NCI-H2171 treated with DMSO at 0.1 percent for 48 hours (cell line): ENCODE measurements around the gene POU2AF2.
A peak's percentile ranks its signal among the peaks of the same experiment; 100 is the strongest.
"Not testable (repeated sequence)": the region's sequence is repeated elsewhere in the genome, so short reads cannot be mapped to it uniquely, and the experiment has no call there.

Experiments used
- DNase-seq: peaks from one replicate; lab custom pipeline; 2025; lab: John Stamatoyannopoulos, UW

The POU2AF2 gene

DNA sequence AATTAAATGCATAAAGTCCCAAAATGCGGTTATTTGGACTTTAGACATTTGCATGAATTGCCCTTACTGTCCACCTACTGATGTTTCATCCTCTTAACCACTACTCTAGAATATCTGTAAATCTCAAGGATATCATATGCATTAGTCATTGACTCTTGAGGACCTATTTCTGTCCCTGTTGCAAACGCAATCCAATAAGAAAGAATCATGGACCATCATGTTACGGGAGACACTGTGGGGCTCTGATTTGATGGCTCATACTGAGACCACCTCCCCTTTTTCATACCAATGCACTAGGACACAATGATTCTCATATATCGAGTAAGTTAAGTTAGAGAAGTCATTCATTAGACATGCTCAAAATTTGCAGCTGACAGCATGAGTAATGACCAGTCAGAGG lies 14.4 kb downstream of the POU2AF2 start:
- no peak for DNase-seq

DNA sequence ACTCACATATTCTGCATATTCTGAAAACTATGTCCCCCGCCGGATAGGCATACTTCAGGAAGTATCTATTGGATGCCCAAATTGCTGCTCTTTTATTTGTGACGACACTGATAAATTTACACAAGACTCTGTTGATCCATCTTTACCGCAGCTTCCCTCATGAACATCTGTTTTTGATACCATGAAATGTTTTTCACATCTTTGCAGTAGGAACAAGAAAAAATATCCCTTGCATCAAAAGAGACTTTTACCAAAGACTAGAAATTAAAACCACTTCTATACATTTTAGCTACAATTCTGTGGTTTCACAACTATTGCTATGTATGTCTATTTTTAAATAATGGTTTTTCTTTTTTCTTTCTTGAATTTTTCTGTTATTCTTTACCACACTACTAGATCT lies 15.3 kb downstream of the POU2AF2 start:
- DNase-seq, result no peak

DNA sequence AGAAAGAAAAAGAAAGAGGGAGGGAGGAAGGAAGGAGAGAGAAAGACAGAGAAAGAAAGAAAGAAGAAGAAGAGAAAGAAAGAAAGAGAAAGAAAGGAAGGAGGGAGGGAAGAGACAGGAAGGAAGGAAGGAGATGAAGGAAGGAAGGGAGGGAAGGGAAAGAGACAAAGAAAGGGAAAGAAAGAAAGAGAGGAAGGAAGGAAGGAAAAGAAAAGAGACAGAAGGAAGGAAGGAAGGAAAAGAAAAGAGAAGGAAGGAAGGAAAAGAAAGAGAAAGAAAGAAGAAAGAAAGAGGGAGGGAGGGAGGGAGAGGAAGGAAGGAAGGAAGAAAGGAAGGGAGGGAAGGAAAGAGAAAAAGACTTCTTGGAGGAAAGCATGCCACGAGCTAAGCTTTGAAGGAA lies 19.1 kb downstream of the POU2AF2 start:
- DNase-seq, result no peak

DNA sequence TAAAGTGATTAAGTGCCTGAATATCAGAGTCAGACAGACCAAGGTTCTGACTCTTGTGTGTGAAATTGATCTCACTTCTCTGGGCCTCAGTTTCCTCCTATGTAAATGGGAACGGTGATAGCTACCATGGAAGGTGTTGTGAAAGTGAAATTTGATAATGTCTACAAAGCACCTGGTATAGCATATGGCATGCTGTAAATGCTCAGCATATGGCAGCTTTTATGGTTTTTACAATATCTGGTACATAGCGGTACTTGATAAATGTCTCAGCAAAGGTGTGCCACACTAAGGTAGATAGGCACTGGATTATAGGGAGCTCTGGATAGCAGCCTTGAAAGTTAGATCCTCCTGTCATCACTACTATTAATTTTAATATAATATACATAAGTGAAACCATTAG lies 19.9 kb downstream of the POU2AF2 start:
- DNase-seq, result peak; percentile 95

DNA sequence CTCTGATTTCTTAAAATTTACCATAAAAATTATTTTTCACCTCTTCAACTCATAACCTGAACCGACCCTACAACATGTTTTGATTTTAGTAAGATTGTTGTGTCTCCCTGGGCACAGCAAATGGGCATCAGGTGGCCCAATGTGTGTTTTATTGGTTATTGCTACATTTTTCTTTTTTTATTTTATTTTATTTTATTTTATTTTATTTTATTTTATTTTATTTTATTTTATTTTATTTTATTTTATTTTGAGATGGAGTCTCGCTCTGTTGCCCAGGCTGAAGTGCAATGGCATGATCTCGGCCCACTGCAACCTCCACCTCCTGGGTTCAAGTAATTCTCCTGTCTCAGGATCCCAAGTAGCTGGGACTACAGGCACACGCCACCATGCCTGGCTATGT lies 22.8 kb downstream of the POU2AF2 start:
- DNase-seq, result not testable (repeated sequence)

DNA sequence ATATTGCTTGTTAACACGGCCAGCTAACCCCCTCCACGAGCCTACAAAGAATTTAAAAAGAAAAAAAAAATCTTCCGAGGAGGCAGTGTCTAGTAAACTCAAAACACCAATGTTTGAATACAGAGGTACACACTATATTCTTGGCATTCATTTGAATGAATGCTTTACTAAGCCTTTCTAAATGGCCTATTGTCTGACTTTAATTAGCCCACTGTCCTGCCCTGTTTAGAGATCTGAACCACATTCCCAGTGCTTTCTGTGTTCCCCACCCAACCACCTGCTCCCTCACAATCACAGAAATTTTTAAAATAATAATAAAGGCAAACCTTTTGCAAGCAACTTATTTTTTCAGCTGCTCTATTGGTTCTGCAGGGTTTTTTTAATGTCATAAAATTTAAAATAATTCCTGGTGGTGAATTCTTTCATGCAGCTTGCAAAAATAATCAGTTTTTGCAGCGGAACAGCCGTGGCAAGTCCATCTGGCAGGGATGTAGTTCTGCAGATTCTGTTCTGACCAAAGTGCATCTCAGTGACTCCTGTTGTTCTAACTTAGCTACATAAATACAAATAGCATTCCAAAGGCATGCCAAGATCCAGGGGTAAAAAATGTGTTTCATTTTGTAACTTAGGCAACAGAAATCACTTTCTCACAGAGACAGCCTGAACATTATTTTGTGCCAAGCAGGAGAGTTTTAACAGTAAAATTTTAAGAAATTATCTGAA lies 23.8 kb downstream of the POU2AF2 start:
- DNase-seq, result no peak

DNA sequence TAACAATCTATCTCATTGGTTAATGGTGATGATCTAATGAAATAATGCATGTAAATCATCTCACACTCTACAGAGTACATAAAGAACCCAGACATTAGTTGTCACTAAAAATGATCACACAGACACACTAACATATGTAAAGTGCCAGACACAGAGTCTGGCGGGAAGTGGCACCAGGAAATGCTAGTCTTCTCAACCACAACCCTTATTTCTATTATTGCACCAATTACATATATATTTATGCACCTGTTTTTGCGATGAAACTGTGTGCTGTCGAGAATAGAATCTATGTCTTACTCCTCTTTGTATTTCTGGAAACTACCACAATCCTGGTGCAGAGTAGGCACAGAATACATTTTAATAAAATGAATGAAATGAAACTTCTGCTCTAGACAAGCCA lies 26.9 kb downstream of the POU2AF2 start:
- no peak for DNase-seq

DNA sequence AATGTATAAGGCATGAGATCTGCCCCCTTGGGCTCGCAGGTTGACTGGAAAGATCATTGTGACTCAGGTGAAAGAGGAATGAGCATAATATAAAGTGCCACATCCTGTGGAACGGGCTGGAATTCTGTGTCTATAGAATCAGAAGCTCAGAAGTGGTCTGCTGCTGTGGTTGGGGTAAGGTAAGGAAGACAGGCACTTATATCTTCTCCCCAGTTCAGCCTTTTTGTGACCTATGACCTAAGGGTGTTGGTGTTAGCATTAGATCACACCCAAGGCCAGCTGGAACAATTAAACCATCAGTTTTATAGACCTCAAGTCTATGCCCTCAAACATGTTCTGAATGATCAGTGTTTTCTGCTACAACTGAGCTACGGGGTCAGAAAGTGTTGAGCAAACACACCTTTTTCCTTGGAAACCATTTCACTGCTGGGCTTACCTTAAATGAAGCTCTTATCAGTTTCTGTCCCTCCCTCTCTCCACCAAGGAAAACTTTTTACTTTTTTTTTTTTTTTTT lies 37.1 kb downstream of the POU2AF2 start:
- DNase-seq, result no peak

DNA sequence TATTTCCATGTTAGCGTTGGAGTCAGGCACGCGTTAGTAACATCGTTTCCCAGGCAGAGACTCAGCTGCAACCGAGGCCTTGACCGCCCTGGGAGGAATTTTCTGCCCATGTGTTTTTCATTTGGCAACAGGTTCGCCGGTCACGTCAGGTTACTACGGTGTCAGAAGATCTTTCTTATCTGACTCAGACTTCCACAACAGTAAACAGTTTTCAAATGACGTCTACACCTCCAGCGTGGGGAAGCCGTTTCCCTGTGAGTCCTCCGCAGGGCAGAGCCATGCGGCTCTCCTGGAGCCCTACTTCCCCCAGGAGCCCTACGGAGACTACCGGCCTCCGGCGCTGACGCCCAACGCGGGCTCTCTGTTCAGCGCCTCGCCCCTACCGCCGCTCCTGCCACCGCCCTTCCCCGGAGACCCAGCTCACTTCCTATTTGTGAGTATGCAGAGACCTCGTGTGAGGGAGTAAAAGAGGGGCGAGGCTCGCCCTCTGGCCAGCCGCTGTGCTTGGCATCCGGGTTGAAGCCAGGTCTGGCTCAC lies 38.5 kb downstream of the POU2AF2 start:
- DNase-seq, result no peak

DNA sequence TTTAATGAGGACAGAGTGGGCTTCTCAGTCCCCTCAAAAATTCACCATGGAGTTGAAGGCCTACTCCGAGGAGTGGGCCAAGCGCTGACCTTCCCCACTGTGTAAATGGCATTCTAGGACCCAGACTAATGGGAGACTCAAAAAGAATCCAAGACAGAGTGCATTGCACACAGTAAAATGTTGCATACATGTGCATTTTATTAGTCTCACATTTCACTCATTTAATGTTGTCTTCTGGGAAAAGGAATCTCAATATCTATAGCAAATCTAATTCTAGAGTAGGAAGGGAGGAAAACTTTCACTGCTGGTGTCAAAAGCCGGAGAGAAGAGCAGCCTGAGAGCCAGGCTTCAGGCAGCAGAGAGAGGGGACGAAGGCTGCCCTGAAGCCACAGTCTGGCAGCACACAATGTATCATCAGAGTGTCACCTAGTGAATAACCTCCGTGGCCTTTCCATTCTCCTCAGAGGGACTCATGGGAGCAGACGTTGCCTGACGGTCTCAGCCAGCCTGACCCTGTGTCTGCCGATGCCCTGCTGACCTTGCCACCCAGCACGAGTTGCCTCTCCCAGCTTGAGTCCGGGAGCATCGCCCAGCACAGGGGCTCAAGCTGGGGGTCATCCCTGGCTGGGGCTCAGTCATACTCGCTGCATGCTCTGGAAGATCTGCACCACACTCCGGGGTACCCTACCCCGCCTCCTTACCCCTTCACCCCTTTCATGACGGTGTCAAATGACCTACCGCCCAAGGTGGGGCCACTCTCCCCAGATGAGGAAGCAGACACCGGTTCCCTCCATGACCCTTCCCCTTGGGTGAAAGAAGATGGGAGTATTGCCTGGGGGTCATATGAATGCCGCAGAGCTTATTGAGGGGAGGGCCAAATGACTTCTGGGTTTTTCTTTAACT lies 39.9 kb downstream of the POU2AF2 start:
- DNase-seq, result no peak

DNA sequence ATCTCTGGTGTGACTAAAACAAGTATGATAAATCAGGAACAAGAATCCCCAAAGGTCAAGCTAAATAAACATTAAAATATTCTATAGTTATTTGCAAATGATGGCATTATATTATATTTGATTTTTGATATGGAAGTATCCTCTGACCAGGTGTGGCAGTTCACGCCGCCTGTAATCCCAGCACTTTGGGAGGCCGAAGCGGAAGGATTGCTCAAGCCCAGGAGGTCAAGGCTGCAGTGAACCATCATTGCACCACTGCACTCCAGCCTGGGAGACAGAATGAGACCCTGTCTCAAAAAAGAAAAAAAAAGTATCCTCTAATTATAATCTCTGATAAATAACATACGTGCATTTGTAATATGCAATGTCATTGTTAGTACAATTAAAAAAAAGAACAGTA lies 46.2 kb downstream of the POU2AF2 start:
- no peak for DNase-seq

DNA sequence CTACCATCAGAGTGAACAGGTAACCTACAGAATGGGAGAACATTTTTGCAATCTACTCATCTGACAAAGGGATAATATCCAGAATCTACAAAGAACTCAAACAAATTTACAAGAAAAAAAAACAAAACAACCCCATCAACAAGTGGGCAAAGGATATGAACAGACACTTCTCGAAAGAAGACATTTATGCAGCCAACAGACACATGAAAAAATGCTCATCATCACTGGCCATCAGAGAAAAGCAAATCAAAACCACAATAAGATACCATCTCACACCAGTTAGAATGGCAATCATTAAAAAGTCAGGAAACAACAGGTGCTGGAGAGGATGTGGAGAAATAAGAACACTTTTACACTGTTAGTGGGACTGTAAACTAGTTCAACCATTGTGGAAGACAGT lies 46.9 kb downstream of the POU2AF2 start:
- DNase-seq, result not testable (repeated sequence)

DNA sequence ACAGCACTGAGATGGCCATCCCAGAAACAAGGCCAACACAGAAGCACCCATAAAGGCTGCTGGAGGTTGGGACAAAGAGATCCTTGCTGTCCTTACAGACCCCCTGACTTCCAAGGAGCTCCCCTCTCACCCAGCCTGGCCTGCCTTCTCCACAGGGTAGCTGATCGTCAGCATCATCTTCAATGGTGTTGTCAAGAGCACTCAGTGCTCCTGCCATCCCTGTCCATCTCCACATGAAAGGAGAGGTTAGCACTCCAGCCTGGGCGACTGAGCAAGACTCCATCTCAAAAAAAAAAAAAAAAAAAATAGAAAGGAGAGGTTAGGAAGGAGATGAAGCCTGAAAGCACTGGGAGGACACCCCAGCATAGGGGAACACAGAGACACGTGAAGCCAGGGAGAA lies 50.7 kb downstream of the POU2AF2 start:
- DNase-seq, result no peak

DNA sequence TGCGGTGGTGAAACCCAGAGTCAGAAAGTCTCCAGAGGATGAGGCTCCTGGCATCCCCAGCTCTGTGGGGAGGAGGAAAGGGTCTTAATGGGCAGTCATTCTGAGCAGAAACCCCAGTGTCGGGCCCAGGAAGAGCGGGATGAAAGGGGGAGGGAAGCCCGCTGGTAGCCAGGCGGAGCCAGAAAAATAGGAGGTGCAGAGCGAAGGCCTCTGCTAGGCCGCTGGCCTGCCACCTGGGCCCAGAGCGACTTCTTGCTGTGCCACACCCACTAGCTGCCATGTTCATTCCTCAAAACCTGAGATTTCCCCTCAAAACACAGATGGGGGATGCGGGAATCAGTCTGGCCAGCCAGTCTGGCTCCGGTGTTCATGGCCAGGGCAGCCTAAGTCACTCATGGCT lies 52.2 kb downstream of the POU2AF2 start:
- DNase-seq, result no peak

DNA sequence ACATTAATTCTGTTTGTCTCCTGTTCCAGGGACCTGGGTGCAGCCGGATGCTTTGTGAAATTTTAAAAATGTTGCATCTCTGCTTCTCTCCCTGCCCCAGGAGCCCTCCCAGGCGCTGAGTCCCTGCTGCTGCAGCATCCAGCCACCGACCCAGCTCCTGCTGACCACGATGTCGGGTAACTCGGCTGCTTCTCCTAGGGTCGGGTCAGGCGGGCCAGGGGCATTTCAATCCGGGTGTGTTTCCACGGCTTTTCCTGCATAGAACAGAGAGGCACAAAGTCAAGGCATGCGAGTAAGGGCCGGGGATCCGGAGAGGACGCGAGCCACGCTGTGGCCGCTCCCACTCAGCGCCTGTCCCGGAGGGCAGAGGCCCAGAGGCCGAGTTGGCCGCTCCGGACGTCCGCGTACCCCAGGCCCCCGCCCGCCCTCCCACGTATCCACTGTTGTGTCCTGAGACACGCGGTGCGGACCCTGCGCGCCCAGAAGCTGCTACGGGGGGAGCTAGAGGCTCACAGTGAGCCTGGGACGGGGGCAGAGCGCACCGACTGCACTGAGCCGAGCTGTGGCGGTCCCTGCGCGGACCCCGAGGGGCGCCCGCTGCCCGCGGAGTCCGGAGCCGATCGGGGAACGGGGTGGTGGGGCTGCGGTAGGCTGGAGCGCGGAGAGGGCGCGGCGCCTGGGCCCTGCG lies 53.0 kb downstream of the POU2AF2 start, which contains the start of gene POU2AF3:
TSS of gene POU2AF3 (plus strand) at position 134 of the 688 bp plus-strand sequence. CDS start at position 170, 36 bp downstream.
- DNase-seq, result no peak

DNA sequence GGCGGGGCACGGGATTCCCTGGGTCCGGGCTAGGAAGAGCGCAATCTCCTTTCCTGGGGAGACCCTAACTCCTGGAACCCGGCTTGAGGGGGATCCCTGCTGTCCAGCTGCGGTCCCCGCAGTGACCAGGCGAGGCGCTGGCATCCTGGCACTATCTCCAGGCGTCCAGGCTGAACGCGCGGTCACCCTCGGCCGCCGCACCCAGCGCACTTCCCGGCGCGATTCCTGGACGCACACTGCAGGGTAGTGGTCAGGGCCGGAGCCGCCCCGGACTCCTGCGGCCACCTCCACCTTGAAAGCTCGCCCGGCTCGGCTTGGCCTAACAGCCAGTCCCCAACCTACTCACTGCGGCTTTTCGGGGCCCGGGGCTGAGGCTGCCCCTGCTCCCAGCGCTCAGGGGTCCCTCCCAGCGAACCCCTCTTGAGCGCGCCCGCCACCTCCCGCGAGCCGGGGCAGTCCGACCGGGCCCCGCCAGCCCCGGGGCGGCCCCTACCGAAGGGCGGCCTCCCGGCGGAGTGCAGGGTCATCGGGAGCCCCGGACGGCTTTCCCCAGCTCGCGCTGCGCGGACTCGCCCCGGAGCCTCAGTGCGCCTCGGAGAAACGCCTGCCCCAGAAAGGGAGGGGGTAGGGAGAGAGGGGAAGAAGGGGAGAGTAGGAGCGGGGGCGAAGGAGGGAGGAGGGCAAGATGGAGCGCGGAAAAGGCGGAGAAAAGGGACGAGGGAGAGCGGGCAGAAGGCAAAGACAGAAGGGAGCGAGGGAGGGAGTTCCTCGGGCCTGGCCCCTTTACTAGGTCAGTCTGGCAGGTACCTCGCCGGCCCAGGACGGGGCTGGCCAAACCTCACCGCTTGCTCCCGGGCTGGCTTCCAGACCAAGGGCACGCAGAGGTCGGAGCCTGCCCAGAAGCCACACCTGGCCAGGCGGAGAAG lies 53.8 kb downstream of the POU2AF2 start:
- peak; percentile 60 for DNase-seq

DNA sequence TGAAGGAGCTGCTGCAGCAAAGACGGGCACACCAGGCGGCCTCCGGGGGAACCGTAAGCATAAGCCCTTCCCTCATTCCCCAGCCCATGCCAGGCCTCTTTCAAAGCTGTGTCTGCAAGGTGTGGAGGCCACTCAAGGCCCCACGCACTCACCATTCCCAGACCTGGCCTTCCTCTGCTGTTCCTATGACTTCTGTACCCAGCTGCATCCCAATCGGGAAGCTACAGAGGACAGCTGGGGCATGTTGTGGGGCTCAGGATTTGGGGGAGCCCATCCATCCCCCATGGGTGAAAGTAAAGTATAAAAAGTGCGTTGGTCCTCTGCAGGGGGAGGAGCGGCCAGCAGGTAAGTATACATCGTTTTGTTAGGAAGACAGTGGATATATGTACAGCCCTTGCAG lies 55.0 kb downstream of the POU2AF2 start:
- peak; percentile 32 for DNase-seq

DNA sequence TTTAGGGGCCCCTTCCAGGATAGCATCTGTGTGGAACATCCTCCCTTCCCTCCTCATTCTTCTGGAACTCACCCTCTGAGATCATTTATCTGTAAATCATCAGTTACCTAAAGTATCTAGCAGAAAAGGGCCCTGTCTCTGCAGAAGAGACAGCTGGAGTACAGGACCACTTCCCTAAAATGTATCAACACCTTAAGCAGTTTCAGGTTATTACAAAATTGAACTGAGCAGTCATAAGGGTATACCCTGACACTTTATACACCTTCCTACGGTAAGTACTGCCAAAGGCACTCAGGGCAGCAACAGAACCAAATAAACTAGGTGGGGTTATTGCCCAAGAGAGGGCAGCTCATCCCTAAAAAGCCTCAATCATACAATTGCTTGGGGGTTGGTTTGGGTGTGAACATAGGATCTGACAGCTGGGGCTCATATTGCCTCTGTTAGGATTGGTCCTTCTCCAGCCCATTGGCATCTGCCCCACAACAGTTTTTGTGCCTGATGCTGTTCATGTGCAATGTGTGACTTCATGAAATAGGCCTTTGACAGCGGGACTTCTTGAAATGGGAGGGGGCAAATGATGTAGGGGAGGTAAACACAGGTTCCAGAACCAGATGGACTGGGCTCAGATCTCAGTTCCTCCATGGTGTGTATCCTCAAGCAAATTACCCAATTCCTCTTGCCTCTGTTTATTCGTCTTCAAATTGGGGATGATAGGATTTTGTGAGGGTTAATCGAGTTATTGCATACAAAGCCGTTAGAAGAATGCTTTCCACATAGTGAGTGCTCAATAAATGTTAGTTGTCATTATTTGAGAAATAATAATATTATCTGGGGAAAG lies 55.7 kb downstream of the POU2AF2 start:
- DNase-seq, result peak; percentile 96

DNA sequence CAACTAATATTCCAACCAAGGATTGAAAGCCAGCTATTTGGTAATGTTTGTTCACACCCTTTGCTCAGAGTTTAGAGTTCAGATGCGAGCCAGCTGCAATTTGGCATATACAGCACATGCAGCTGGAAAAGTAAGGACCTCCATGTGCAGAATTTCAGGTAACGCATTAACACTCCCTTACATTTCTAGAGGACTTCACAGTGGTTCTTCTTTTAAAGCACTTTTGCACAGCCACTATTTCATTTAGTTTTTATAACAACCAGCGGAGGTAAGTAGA lies 56.3 kb downstream of the POU2AF2 start:
- DNase-seq, result no peak

DNA sequence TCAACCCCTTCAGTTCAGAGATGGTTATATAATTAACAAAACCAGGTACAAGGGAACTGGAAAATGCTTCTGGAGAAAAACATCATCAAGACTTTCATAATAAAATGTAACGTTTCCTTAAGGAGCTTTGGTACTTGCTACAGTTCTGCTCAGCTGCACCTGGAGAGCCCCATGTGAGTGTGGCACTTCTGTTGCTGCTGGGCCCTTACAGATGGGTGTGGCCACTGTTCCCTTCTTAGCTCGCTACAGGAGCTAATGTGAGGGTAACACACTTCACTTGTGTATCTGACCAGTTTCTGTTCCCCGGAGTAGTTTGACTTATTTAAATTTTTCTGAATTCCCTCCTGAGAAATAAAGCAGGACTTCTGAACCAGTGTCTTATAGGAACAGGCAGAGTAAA lies 56.8 kb downstream of the POU2AF2 start:
- peak; percentile 77 for DNase-seq
